GM19452 (cell line): ENCODE measurements around the gene GRIK1.
"Not testable (repeated sequence)": the region's sequence is repeated elsewhere in the genome, so short reads cannot be mapped to it uniquely, and the experiment has no call there.

ENCODE experiments used
- ATAC-seq: cut with Tn5 transposase; IDR thresholded peaks from one replicate; pipeline ENCODE4 v1.9.1; 2021; ENCODE audit not compliant: unreplicated experiment

GRIK1 gene

GRCh38 chr21:29624776-29625175 lies 315.0 kb downstream of the GRIK1 start:
- no peak for ATAC-seq

DNA sequence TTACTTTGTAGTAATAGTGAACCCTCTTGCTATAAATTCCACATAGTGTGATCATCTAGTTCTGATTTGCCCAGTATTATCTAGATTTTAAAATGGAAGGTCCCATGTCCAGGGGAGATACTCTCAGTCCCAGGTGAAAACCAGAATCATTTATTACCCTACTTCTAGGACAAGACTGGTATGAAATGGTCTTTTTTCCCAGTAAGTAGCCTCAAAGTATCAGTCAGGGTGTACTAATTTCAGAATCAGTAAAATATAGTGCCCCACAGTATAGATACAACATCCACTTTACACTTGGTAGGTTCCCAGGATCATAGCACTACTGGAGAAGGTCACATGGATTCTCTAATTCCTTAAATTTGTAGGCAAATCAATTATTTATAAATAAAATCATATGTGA lies 318.3 kb downstream of the GRIK1 start:
- ATAC-seq = no peak

- ATAC-seq = no peak
Measured at GRCh38 chr21:29616209-29616751, 323.5 kb downstream of the GRIK1 start.

GRCh38 chr21:29613877-29614276 lies 325.9 kb downstream of the GRIK1 start:
- ATAC-seq = no peak

DNA sequence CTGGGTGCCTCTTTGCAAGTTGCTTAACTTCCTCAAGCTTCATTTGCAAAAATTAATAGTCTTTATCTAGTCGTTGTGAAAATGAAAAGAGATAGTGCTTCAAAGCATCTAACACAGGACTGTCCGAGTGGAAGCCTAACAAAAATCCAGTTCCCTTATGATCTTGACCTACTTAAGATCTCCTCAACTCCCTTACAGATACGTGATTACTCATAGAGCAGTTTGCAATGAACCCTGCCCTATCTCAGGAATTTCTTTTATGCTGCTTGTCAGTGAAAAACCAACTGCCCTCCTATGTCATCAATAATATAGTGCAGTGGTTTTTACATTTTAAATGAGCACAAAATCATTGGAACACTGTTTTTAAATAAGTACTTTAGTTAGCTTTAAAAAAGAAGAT lies 326.8 kb downstream of the GRIK1 start:
- no peak for ATAC-seq

- ATAC-seq = no peak
Measured at GRCh38 chr21:29610779-29611360, 328.9 kb downstream of the GRIK1 start.

DNA sequence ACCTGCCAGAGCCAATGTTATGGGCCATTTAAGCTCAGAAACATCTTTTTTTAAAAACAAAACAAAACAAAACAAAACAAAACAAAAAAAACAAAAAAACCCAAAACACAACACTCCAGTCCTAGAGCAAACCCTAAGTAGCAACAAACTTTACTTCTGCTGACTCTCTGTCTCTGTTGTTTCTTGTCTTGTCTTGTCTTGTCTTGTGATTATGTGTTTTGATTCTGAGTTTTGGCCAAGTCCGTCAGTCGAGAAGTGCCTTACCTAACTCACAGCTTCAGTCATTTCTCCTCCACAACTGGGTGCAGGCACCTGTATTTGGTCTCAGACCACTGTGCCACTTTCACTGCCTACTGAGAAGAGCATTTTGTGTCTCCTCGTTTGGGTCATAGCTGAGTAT lies 333.2 kb downstream of the GRIK1 start:
- ATAC-seq = no peak

- not testable (repeated sequence) for ATAC-seq
Measured at GRCh38 chr21:29605219-29605618, 334.6 kb downstream of the GRIK1 start.

DNA sequence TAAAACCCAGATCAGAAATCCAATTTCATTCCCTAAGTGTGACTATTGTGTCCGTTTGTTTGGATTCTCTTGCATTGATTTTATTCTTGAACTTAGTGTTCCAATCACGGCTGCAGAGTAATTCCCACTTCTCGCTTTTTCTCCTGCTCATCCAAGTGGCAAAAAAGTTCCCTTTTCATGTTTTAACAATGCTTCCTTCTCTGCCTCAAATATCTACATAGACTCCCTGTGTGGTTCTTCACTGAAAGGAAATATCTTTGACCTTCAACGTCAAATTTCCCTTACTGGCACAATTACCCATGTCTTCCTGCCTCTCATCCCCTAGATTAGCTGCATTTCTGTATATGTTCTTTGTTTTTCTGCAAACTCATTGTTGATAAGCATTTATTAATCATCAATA lies 335.7 kb downstream of the GRIK1 start:
- no peak for ATAC-seq

GRCh38 chr21:29601047-29601446 lies 338.7 kb downstream of the GRIK1 start:
- ATAC-seq = no peak

GRCh38 chr21:29586696-29587095 lies 353.1 kb downstream of the GRIK1 start:
- no peak for ATAC-seq

DNA sequence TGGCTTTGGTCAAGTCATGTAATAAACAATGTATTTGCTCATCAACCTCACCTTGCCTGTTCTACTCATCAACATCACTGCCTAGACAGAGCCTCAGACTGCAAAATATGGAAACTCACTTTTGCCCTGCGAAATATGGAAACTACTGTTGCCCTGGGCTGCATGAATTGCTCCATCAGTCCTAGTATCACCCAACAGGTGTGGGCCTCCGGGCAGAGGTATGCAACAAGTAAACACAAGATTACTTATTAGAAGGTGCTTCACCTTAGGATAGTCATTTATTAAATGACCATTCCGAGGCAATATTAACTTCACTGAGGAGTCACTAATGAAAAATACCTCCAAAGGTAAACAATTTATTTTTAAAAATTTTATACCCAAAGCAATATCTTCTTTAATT lies 354.3 kb downstream of the GRIK1 start:
- ATAC-seq = no peak

- no peak for ATAC-seq
Measured at GRCh38 chr21:29583424-29583924, 356.3 kb downstream of the GRIK1 start.

DNA sequence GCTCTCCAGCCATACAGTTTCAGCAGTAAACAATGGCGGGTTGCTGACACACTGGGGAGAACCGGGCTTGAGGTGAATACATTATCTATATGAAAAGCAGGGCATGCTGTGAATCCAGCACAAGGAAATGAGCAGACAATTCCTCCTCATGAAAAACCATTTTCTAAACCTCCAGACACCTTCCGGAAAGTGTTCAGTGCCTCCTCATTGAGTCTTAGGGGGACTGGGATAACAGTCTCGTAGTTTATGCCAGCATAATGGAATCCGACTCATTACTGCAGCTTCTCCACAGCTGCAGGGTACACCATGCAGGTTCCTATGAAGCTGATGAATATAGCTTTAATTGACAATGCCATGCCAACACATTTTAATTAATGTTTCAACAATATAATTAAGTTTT lies 356.9 kb downstream of the GRIK1 start:
- no peak for ATAC-seq

- no peak for ATAC-seq
Measured at GRCh38 chr21:29581393-29581792, 358.4 kb downstream of the GRIK1 start.

GRCh38 chr21:29580732-29581285 lies 359.0 kb downstream of the GRIK1 start:
- ATAC-seq = no peak

- no peak for ATAC-seq
Measured at GRCh38 chr21:29578306-29578705, 361.5 kb downstream of the GRIK1 start.

- no peak for ATAC-seq
Measured at GRCh38 chr21:29571949-29572348, 367.8 kb downstream of the GRIK1 start.

- no peak for ATAC-seq
Measured at GRCh38 chr21:29568020-29568697, 371.6 kb downstream of the GRIK1 start.

GRCh38 chr21:29557931-29558725 lies 381.7 kb downstream of the GRIK1 start:
- ATAC-seq = no peak

- no peak for ATAC-seq
Measured at GRCh38 chr21:29557200-29557599, 382.6 kb downstream of the GRIK1 start.
